GM04503 (cell line): Measurements from ENCODE around the gene QPRT.
"Not testable (repeated sequence)": the region's sequence is repeated elsewhere in the genome, so short reads cannot be mapped to it uniquely, and the experiment has no call there.

Source experiments
- DNase-seq: peaks from one replicate; pipeline ENCODE4 v3.0.0-alpha.2; 2012; ENCODE audit warnings: low read depth

Gene QPRT

DNA sequence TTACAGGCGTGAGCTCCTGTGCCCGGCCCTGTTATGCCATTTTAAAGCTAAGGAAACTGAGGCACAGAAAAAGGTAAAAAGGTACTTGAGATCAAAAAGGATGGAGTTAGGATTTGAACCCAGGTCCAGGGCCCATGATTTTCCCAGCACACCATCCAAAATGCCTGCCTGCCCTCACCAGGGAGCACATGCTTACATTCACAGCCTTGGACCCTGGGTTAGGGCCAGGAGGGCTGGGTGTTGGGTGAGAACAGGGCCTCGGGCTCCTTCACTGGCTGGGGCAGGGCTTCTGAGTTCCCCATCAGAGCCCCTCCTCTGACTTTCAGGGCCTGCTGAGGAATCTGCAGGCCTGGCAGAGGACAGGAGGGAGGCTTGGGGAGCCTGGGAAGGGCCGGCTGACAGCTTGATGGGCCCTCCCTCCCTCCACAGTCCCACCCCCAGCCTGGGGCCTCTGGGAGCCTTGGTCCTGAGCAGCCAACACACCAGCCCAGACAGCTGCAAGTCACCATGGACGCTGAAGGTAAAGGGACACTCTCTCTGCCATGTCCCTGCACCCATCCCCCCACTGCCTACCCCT is at the start of gene QPRT:
QPRT (plus strand) TSS at position 490 of the 577 bp plus-strand sequence; CDS start at position 508, 18 bp downstream.
- no peak for DNase-seq

DNA sequence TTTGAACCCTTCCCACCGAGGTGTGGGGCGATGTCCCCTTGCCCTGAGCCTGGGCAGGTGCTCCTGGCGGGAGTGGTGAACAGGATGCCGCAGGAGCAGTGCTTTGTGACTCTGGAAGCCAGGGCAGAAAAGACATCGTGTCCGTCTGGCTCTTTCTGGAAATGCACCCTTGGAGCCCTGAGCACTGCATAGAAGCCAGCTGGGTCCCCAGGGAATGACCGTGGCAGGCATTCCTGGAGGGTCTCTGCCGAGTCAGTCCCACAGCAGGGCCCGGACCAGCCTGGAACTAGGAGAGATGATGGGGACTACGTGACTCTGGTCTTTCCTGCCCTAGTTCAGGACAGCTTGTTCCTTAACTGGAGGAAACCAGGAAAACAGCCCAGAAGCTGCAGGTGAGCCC is 49.7 kb upstream of the QPRT start:
- not testable (repeated sequence) for DNase-seq

DNA sequence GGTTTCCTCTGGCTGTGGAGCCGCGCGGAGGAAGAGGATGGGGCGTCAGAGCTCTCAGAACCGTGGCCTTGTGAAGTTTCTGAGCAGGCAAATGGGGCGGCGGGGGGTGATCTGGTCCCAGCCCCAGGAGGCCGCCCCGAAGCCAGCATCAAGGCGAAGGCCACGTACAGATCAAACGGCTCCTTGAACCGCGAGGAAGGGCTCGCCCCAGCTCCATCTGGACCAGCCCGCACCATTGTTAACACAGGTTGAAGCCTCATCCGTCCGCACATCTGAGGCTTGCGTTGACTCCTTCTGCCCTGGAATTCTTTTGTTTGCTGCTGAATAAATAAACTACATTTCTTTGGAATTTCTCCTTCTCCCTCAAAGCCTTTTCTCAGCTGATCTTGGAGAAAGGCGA is 47.3 kb upstream of the QPRT start:
- not testable (repeated sequence) for DNase-seq

DNA sequence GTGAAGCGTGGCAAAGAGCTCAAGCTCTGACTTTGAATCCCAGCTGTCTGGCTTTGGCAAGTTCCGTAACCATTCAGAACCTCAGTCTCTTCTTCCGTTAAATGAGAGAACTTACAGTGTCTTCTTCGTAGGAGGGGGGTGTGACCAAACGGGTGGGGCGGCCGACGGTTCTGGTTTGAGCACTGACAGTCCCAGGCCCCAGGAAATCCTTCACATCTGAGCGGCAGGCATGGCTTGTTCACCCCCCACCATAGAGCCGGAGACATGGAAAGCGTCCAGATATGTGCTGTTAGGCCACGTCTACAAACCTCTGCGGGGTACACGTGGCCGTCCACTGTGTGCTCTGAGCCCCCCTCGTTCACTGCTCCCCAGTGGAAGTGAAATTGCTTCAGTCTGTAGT is 43.1 kb upstream of the QPRT start:
- DNase-seq, result not testable (repeated sequence)

DNA sequence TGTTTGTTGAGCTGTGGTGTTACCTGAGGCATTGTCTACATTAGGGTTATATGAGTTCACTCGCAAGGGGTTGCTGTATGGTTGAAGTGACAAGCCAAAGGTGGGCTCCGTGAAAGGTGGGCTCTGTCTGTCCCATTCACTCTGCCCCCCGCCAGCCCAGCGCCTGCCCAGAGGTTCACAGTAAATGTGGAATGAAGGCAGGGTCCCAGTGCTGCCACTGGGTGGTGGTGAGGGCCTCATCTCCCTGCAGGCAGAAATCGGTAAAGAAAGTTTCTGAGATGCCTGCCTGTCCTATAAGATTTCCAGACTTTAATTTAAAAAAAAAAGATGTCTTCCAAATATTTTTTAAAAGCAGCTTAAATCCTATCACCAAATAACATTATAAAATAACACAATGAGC is 42.6 kb upstream of the QPRT start:
- not testable (repeated sequence) for DNase-seq

DNA sequence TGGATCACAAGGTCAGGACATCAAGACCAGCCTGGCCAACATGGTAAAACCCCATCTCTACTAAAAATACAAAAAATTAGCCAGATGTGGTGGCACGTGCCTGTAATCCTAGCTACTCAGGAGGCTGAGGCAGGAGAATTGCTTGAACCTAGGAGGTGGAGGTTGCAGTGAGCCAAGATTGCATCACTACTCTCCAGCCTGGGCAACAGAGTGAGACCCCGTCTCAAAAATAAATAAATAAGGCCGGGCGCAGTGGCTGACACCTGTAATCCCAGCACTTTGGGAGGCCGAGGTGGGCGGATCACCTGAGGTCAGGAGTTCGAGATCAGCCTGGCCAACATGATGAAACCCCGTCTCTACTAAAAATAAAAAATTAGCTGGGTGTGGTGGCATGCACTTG is 40.2 kb upstream of the QPRT start:
- DNase-seq, result not testable (repeated sequence)

DNA sequence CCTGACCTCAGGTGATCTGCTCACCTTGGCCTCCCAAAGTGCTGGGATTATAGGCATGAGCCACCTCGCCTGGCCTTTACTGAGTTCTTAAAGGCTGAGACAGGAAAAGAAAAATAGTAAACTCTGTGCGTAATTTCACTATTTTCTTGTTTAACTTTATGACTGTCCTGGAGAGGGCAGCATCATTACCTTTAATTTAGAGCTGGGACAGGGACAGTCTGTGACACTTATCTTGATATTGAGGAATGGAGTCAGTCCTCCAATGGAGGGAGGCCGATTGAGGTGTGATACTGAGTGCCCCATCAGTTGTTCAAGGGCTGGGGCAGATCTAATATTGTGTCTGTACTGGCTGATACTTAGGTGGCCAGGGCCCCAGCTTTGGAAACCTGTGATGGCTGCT is 37.4 kb upstream of the QPRT start:
- no peak for DNase-seq

DNA sequence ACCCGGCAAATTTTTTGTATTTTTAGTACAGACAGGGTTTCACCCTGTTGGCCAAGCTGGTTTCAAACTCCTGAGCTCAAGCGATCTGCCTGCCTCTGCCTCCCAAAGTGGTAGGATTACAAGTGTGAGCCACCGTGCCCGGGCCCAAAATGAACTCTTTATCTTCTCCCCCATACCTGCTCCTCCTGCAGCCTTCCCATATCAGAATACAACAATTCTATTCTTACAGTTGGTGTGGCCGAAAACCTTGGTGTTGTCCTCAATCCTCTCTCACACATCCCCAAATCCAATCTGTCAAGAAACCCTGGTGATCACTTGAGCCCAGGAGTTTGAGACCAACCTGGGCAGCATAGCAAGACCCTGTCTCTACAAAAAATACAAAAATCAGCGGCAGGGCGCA is 35.4 kb upstream of the QPRT start:
- no peak for DNase-seq

DNA sequence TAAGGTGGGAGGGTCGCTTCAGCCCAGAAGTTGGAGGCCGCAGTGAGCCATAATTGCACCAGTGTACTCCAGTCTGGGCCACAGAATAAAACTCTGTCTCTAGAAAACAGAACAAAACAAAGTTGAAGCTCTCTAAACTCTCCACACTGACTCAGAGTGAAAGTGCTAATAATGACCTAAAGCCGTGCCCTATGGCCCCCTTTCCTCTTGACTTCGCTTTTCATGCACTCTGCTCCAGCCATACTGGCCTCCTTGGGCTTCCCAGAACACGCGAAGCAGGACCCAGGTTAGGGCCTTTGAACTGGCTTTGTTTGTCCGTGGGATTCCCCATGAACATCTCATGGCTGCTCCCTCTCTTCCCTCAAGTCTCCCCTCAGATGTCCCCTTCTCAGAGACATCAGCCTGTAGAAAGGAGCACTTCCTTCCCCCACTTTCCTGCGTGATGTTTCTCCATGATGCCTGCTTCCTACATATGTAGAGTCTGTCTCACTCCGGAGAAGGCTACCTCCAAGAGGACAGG is 34.6 kb upstream of the QPRT start:
- DNase-seq, result no peak

DNA sequence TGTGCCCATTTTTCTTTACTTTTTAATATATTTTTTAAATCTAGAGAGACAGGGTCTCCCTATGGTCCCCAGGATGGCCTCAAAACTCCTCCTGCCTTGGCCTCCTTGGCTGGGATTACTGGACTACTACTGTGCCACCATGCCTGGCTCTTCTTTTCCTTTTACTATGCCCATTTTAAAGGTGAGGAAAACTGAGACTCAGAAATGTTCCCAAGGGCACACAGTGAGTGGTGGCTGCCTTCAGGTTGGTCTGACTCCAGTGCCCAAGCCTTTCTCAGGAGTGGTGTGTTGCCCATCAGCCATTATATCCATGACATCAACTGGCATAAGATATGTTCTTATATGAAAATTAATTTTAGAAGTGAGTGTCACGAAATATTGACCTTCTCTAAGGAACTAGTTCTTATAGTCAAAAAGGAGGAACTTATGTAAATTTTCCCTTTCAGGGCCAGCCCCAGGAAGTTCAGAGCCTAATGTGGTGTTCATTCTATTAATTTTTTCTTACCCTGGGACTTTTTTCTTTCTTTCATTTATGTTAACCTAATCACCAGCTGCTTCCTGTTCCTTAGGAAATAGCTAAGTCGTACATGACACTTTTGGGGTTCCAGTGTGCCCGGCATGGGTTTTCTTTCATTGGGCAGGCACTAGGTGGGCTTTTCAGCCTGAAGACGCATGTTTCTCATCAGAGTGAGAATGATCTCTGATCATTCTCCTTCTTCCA is 33.8 kb upstream of the QPRT start:
- no peak for DNase-seq

DNA sequence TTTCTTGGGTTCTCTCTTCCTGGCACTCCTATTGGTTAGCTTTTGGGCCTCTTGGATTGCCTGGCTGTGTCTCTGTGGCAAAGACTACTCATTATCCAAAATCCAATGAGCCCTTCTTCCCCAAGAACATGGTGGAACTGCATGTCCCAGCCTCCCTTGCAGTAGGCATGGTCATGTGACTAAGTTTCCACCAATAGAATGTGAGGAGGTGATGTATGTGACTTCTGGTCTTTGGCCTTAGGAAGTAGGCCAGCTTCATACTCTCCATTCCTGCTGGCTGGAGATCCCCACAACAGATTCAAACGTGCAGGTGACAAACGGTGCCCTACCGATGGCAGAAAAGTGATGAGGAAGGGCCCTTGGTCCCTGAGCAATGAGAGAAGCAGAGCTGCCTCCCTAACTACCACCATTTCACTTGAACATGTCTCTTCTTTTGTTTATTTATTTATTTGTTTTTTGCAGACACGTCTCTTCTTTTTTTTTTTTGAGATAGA is 33.2 kb upstream of the QPRT start:
- no peak for DNase-seq

DNA sequence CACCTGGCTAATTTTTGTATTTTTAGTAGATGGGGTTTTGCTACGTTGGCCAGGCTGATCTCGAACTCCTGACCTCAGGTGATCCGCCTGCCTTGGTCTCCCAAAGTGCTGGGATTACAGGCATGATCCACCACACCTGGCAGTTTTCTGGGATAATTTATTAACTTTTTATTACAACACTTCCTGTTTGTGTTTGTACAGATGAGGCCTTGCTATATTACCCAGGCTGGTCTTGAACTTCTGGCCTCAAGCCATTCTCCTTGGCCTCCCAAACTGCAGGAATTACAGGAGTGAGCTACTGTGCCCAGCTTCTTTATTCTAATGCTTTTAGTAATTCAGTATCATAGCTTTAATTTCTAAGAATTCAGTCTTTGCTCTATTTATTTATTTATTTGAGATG is 32.0 kb upstream of the QPRT start:
- DNase-seq, result no peak

DNA sequence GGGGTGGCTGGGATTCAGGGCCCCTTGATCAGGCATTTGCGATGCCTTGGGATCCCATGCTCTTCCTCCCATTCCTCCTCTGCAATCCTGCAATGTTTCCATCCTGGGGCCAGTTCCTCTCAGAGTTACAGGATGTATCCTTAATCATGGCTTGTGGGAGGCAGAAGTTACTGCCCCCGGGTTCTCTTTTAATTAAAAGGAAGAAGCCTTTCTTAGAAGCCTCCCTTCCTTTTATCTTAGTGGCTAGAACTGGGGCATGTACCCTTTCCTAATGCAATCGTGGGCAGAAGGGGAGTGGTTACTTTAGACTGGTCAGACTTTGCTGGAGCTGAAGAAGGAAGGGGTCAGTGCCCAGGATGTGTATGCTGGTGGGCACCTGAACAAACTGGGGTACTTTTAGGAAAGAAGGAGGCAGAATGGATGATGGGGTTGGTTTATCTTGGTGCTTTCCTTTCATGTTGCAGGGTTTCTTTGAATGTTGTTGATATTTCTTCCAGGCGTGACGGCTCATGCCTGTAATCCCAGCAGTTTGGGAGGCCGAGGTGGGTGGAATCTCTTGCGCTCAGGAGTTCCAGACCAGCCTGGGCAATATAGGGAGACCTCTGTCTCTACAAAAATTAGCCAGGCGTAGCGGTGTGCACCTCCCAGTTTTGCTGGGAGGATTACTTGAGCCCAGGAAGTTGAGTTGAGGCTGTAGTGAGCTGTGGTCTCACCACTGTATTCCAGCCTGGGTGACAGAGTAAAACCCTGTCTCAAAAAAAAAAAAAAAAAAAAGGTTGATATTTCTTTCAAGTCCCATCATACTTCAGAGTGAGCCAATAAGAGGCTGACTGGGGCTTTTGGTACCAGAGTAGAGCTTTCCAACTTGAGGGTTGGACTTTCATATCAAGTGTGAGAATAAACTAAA is 29.1 kb upstream of the QPRT start:
- no peak for DNase-seq

DNA sequence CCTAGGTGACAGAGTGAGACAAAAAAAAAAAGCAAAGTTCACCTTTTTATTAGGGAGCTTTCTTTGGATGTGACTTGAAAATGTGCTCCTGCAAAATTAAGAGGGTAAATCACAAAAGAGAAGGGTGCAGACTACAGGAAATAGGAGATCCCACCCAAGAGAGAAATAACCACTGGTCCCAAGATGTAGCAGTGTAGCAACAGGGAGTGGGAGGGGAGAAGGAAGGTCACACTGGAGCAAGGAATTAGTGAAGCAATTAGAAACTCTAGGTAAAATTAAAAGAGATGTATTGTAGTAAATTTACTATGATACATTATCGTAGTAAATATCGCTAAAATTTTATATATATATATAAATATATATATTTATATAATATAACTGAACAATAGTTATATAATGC is 28.2 kb upstream of the QPRT start:
- DNase-seq, result no peak

DNA sequence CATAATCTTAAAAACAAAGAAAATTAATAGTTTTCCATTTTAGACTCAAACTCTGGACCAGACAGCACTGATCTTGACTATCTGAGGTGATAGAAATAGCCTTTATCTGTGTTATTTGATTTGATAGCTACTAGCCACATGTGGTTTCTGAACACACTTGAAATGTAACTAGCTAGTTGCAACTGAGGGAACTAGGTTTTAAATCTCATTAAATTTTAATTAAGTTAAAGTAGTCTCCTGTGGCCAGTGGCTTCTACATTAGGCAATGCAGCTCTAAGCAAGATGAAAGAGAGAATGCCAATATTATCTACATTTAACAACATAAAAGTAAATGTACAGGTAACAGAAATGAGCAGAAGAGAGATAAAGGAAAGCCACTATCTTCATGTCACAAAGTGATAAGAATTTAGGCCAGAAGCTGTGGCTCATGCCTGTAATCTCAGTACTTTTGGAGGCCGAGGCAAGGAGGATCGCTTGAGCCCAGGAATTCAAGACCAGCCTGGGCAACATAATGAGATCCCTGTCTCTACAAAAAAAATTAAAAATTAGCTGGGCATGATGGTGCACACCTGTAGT is 27.1 kb upstream of the QPRT start:
- DNase-seq, result no peak

DNA sequence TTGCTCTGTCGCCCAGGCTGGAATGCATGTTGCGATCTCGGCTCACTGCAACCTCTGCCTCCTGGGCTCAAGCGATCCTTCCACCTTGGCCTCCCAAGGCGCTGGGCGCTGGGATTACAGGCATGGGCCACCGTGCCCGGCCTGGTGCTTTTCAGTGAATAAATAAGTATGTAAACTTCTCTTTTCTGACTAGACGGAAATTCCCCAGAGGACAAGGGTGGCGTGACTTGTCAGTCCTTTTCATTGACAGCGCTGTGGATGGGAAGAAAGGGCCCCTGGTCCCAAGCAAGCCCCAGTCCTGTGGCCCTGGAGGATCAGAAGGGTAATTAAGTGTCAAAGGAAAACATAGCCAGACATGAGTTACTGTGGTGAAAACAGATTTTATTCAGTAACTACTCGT is 25.5 kb upstream of the QPRT start:
- no peak for DNase-seq

DNA sequence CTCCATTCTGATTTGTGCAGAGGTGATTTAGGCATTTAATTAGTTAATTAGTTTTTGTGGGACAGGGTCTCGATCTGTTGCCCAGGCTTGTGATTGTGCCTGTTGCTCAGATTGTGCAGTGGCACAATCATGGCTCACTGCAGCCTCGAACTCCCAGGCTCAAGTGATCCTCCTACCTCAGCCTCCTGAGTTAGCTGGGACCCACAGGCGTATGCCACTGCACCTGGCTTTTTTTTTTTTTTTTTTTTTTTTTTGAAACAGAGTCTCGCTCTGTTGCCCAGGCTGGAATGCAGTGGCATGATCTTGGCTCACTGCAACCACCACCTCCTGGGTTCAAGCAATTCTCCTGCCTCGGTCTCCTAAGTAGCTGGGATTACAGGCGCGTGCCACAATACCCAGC is 25.1 kb upstream of the QPRT start:
- DNase-seq, result not testable (repeated sequence)

DNA sequence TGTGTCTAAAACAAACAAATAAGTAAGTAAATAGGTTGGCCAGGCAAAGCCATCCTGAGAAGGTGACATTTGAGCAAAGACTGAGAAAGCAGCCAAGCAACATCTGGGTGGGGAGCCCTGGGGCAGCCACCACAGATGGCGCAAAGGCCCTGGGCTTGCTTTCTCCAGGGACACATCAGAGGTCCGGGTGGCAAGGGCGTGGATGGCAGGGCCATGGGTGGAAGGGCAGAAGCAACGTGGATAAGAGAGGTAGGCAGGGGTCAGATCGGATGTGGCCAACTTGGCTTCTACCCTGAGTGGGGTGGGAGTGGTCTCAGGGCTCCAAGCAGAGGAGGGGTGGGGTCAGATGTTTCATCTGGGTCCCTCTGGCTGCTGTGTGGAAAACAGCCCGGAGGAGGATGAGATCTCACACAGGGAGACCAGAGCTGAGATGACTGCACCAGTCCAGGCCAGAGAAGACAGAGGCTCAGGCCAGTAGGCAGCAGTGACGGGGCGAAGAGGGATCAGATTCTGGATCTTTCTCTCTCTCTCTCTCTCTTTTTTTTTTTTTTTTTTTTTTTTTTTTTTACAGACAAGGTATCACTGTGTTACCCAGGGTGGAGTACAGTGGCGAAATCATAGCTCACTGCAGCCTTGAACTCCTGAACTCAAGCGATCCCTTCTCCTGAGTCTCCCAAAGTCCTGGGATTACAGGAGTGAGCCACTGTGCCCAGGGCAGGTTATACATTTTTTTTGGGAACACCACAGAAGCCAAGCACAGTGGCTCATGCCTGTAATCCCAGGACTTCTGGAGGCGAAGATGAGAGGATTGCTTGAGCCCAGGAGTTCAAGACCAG is 22.1 kb upstream of the QPRT start:
- DNase-seq, result no peak

DNA sequence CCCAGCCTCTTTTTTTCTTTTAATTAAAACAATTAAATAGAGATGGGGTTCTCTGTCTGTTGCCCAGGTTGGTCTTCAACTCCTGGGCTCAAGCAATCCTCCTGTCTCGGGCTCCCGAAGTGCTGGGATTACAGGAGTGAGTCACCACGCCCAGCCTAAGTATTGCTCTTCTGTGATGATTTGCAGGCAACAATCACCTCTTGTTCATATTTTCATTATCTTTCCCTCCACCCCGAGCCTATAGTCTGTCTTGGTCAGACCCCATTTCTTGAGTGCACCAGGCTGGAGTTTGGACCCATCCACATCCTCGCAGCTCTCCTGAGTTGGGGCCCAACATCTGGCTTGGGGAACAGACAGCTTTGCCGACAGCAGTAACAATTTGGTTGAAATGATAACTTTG is 20.3 kb upstream of the QPRT start:
- DNase-seq, result no peak

DNA sequence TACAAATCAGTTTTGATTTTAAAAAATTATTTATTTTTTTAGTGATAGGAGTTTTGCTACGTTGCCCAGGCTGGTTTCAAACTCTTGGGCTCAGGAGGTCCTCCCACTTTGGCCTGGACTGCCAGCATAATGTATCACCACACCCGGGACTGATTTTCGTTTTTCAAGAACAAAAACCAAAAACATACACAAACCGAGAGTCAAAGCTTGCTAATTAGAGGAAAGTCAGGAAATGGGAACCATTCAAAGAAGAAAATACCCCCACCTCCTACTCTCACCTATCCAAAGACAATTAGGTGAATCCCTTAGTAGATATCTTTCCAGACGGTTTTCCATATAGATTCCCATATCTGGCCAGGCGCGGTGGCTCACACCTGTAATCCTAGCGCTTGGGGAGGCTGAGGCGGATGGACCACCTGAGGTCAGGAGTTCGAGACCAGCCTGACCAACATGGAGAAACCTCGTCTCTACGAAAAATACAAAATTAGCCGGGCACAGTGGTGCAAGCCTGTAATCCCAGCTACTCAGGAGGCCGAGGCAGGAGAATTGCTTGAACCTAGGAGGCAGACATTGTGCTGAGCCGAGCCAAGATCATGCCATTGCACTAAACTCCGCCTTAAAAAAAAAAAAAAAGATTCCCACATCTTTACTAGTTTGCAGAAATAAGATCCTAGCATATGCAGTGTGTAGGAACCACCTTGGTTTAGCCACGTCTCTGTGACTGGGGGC is 16.8 kb upstream of the QPRT start:
- no peak for DNase-seq

DNA sequence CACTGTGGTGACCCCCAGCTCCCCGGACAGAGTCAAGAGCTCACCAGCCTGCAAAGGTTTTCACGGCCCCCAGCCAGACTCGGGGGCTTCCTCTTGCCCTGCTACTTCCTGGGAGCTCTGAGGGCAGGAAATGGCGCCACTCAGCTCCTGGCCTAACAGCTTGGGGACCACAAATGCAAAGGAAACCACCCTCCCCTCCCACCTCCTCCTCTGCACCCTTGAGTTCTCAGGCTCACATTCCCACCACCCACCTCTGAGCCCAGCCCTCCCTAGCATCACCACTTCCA is 16.3 kb upstream of the QPRT start:
- DNase-seq, result no peak
